Endothelial cell of umbilical vein (primary cell): ENCODE results near the gene FAM76B. TPM values are rescaled to one million over a fixed set of nuclear protein-coding genes. Genes with fewer than 3 reads are reported as not detected.
A peak's percentile ranks its signal among the peaks of the same experiment; 100 is the strongest.

ENCODE experiments used
- BruUV-seq: library from RNA; stranded (reverse); fragments of 400-500 nt; replicated peaks from 2 replicates; lab custom pipeline; 2021; lab: Mats Ljungman, UMichigan
- CTCF ChIA-PET: fragments of 300-600, 350-600 bp; sonication (Branson Sonifier 250); formaldehyde crosslinking; loops from one replicate; lab custom pipeline; 2021; ENCODE audit warnings: antibody characterized with exemption, inconsistent platforms; lab: Charles Lee
- POLR2A ChIA-PET: fragments of 300-600, 350-600 bp; sonication (Branson Sonifier 250); formaldehyde crosslinking; loops from one replicate; lab custom pipeline; 2021; ENCODE audit warnings: antibody characterized with exemption, inconsistent platforms; lab: Charles Lee
- DNase-seq: peaks from one replicate; pipeline ENCODE4 v3.0.0-alpha.2; 2011; ENCODE audit warnings: low read depth, low spot score
- FAIRE-seq: peaks from 2 replicates; lab custom pipeline; 2011; peaks lifted over from hg19 to GRCh38; lab: Jason Lieb, UNC
- H2AFZ ChIP-seq: 2 replicates; pipeline ENCODE4 v1.6.0; 2012; ENCODE audit warnings: low read depth, low read length, control low read depth, inconsistent platforms
- H3K27ac ChIP-seq: 2 replicates; pipeline ENCODE4 v1.5.1; 2011; ENCODE audit warnings: low read depth, mild to moderate bottlenecking, control low read depth, low read length, moderate library complexity; ENCODE audit not compliant: insufficient read depth
- H3K27me3 ChIP-seq, 2 experiments: 2 replicates each; pipeline versions ENCODE4 v1.6.0 to v1.6.1; 2011; ENCODE audit warnings: low read length in 2 of 2, mixed read lengths in 1 of 2; ENCODE audit not compliant: control insufficient read depth in 2 of 2, insufficient read depth in 2 of 2
- H3K36me3 ChIP-seq, 2 experiments: 2 replicates in 1 of 2; 3 replicates in 1 of 2; pipeline ENCODE4 v1.5.1; 2011; ENCODE audit warnings: low read length in 2 of 2, mild to moderate bottlenecking in 1 of 2, moderate library complexity in 1 of 2; ENCODE audit not compliant: control insufficient read depth in 2 of 2, insufficient read depth in 2 of 2; ENCODE audit errors: extremely low read depth in 1 of 2
- H3K4me1 ChIP-seq: 3 replicates; pipeline ENCODE4 v1.5.1; 2011; ENCODE audit warnings: mild to moderate bottlenecking, low read length; ENCODE audit not compliant: control insufficient read depth, insufficient read depth; ENCODE audit errors: extremely low read depth
- H3K4me2 ChIP-seq: 2 replicates; pipeline ENCODE4 v1.6.1; 2011; ENCODE audit warnings: low read length, control low read depth, mixed read lengths; ENCODE audit not compliant: insufficient read depth
- H3K4me3 ChIP-seq, 3 experiments: fragments of 200-600 bp in 1 of 3; sonication (generic), shearing (Covaris generic) in 1 of 3; replicated peaks in 1 of 3; 2 replicates each; pipeline ENCODE4 v1.5.1; 2011 to 2016; ENCODE audit warnings: control low read depth in 3 of 3, low read length in 3 of 3, mild to moderate bottlenecking in 2 of 3, inconsistent platforms in 1 of 3, low read depth in 1 of 3, moderate library complexity in 1 of 3; ENCODE audit not compliant: insufficient read depth in 1 of 3
- H3K79me2 ChIP-seq: 2 replicates; pipeline ENCODE4 v1.6.0; 2012; ENCODE audit warnings: low read length, inconsistent platforms; ENCODE audit not compliant: control insufficient read depth, insufficient read depth
- H3K9ac ChIP-seq: replicated peaks from 2 replicates; pipeline ENCODE3; 2011; ENCODE audit warnings: low read length, control low read depth; ENCODE audit not compliant: insufficient read depth; ENCODE audit errors: extremely low read depth
- H3K9me1 ChIP-seq: replicated peaks from 3 replicates; pipeline ENCODE4 v1.6.0; 2011; ENCODE audit warnings: mild to moderate bottlenecking, low read length; ENCODE audit not compliant: control insufficient read depth, insufficient read depth; ENCODE audit errors: extremely low read depth
- H3K9me3 ChIP-seq: replicated peaks from 2 replicates; pipeline ENCODE4 v1.5.1; 2012; ENCODE audit warnings: low read length, inconsistent platforms; ENCODE audit not compliant: control insufficient read depth, insufficient read depth
- H4K20me1 ChIP-seq: replicated peaks from 2 replicates; pipeline ENCODE3; 2011; ENCODE audit warnings: mild to moderate bottlenecking, low read length; ENCODE audit not compliant: control insufficient read depth, insufficient read depth; ENCODE audit errors: extremely low read depth
- EZH2 ChIP-seq: IDR thresholded peaks from 2 replicates; pipeline ENCODE4 v1.6.1; 2012; ENCODE audit warnings: borderline replicate concordance, low read depth, mild to moderate bottlenecking, moderate library complexity, low read length, inconsistent platforms; ENCODE audit not compliant: severe bottlenecking
- FOS ChIP-seq: IDR thresholded peaks from 2 replicates; pipeline ENCODE4 v1.6.1; 2011; ENCODE audit warnings: mild to moderate bottlenecking, low read length, moderate library complexity, borderline replicate concordance; ENCODE audit not compliant: insufficient read depth
- GATA2 ChIP-seq: IDR thresholded peaks from 2 replicates; pipeline ENCODE4 v1.7.0; 2011; ENCODE audit warnings: low read depth, mild to moderate bottlenecking, moderate library complexity, mixed read lengths, low read length; ENCODE audit not compliant: insufficient read length, insufficient read depth
- JUN ChIP-seq: IDR thresholded peaks from 2 replicates; pipeline ENCODE4 v1.6.1; 2011; ENCODE audit warnings: borderline replicate concordance, low read depth; ENCODE audit not compliant: insufficient read length, insufficient read depth
- MYC ChIP-seq: IDR thresholded peaks from one replicate; pipeline ENCODE4 v1.6.1; 2011; ENCODE audit warnings: mild to moderate bottlenecking, low read depth, low read length
- POLR2A ChIP-seq: IDR thresholded peaks from 2 replicates; pipeline ENCODE4 v1.6.1; 2012; ENCODE audit warnings: low read depth, mild to moderate bottlenecking, control low read depth, low read length
- POLR2AphosphoS5 ChIP-seq: IDR thresholded peaks from 2 replicates; pipeline ENCODE4 v1.6.1; 2012; ENCODE audit warnings: low read depth, mild to moderate bottlenecking, control low read depth, low read length, moderate library complexity; ENCODE audit not compliant: insufficient read depth
- dilution Hi-C: fragments of 300-500 bp; cut with MboI; formaldehyde crosslinking; loops from one replicate; pipeline ENCODE4 v1.15.0; 2019; ENCODE audit warnings: low sequenced_read_pairs; ENCODE audit not compliant: extremely low pct_ligation_motif_present
- intact Hi-C: fragments of 100-400 bp; cut with micrococcal nuclease; formaldehyde crosslinking; loops from one replicate; pipeline ENCODE4 v1.10.0; 2022
- polyA plus RNA-seq, 4 experiments: library from polyadenylated mRNA; depleted of rRNA in 3 of 4; stranded (reverse) in 3 of 4; unstranded in 1 of 4; fragments of >200 nt; gene quantifications; 2 replicates each; pipeline versions ENCODE4 v1.2.1 to v1.2.3, GENCODE V29; 2011 to 2012; ENCODE audit warnings: missing spikeins in 1 of 4
- total RNA-seq: library from RNA; stranded (reverse); gene quantifications from 2 replicates; pipeline ENCODE4 v1.2.3, GENCODE V29; 2021
- TF ChIP-seq, protein P1 (sequence below): IDR thresholded peaks from 2 replicates; pipeline ENCODE4 v1.6.1; 2011; ENCODE audit not compliant: insufficient read depth, insufficient read length
- TF ChIP-seq, protein P2 (sequence below), 2 donors: IDR thresholded peaks; 1 replicate in 1 of 2; 2 replicates in 1 of 2; pipeline ENCODE4 v1.5.1; 2011; ENCODE audit warnings: low read length in 2 of 2, mild to moderate bottlenecking in 2 of 2, moderate library complexity in 2 of 2, control low read depth in 1 of 2, inconsistent platforms in 1 of 2, low read depth in 1 of 2; ENCODE audit not compliant: insufficient read depth in 1 of 2; ENCODE audit errors: extremely low read depth in 1 of 2

Gene FAM76B
- total and polyA plus RNA-seq, 2 donors (not counting 3 experiments of a cell fraction or from before 2014, with no cell fraction given), result 6.7 to 25.7 TPM

DNA sequence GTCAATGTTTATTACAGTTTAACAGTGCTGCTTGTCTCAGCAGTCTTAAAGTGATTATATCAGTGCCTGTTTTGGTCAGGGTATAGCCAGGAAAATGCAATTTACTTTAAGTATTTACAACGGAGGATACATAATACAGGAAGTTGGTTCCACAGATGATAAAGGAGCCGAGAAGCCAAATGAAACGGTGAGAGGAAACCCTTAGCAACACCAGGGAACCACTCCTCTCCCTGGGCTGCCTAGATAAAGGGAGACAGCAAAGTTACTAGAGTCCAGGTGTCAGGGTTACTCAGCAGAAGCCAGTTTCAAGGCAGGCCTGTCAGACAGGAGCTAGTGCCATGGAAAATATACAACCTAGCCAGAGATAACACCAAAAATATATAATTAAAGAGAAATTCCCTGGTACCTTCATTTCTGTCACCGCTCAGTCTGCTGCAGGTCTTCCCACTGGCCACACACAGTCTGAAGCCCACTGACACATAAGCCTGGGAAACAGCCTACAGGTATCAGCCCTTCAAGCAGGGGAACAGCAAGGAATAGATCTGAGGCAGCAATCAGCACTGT is 55.5 kb downstream of the FAM76B start:
- ChIA-PET POLR2A (no interaction called here), CTCF (interaction anchor here (1.0 to 1.6 kb wide), 2 partner anchors 29 to 577 kb away, joined by 3 to 4 read pairs; no protein-coding TSS in a partner anchor)
- no peaks in the 10 kb centered on the region for H3K4me1 ChIP-seq
- H3K27ac ChIP-seq, result no peak overlapping the region
- no peak overlapping the region for H2AFZ ChIP-seq
- DNase-seq, result peak; percentile 56
- TF ChIP-seq, protein P1, sequence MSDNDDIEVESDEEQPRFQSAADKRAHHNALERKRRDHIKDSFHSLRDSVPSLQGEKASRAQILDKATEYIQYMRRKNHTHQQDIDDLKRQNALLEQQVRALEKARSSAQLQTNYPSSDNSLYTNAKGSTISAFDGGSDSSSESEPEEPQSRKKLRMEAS, result no peak
- TF ChIP-seq, protein P2, sequence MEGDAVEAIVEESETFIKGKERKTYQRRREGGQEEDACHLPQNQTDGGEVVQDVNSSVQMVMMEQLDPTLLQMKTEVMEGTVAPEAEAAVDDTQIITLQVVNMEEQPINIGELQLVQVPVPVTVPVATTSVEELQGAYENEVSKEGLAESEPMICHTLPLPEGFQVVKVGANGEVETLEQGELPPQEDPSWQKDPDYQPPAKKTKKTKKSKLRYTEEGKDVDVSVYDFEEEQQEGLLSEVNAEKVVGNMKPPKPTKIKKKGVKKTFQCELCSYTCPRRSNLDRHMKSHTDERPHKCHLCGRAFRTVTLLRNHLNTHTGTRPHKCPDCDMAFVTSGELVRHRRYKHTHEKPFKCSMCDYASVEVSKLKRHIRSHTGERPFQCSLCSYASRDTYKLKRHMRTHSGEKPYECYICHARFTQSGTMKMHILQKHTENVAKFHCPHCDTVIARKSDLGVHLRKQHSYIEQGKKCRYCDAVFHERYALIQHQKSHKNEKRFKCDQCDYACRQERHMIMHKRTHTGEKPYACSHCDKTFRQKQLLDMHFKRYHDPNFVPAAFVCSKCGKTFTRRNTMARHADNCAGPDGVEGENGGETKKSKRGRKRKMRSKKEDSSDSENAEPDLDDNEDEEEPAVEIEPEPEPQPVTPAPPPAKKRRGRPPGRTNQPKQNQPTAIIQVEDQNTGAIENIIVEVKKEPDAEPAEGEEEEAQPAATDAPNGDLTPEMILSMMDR (IDR thresholded peaks at IDR 0.05; ENCODE audit: extremely low read depth in 1 of 2, insufficient read depth in 1 of 2, low read depth in 1 of 2, low read length in 2 of 2), result no peak
- TF ChIP-seq MYC (no peak), POLR2A (no peak), FOS (no peak), EZH2 (no peak), POLR2AphosphoS5 (no peak), GATA2 (no peak), JUN (no peak)
- no peak overlapping the region for H3K4me3 ChIP-seq
- no peak for FAIRE-seq
- H3K4me2 ChIP-seq, result no peak overlapping the region
- no peak overlapping the region for H3K9ac ChIP-seq
- no TSS peak for BruUV-seq
- no peaks in the 10 kb centered on the region for H3K9me3 ChIP-seq
- dilution Hi-C loops, result no loop called here
- no peaks in the 10 kb centered on the region for H4K20me1 ChIP-seq
- peaks cover 3 to 15% of the 10 kb centered on the region in 2 experiments for H3K27me3 ChIP-seq
- no peaks in the 10 kb centered on the region for H3K79me2 ChIP-seq
- H3K36me3 ChIP-seq, result no peaks in the 10 kb centered on the region
- no peaks in the 10 kb centered on the region for H3K9me1 ChIP-seq
- intact Hi-C loops, result no loop called here
